GM21825 (cell line): Measurements from ENCODE around the gene GCDH.
"Not testable (repeated sequence)": the region's sequence is repeated elsewhere in the genome, so short reads cannot be mapped to it uniquely, and the experiment has no call there.

Experiments
- ATAC-seq: cut with Tn5 transposase; IDR thresholded peaks from one replicate; pipeline ENCODE4 v1.9.1; 2021; ENCODE audit warnings: mild to moderate bottlenecking, moderate library complexity; ENCODE audit not compliant: unreplicated experiment

Gene GCDH

DNA sequence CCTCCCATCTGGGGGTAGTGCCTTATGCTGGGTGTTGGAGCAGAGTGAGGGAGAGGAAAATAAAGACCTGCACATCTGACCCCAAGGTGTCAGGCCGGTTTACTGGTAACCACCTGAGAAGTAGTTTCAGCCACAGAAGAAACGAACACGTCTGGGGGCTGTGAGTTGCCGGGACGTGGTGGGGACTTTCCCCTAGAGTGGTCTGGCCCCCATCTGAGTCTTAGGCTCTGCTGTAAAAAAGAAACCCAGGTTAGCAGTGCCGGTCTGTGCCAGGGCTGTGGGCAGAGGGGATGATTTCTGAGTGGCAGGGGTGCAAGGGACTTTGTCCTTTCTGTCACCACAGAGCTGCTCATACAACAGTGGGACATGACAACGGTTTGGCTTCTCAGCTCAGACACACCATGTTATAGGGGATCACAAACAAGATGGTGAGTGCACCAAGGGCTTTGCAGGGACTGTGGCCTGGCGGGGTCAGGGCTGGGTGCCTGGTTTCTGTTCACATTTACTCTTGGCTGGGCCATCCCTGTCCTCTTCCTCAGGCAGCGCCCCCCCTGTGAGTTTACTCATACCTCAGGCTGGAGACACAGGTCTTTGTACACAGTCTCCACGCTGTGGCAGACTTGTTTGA is 9.0 kb downstream of the GCDH start:
- ATAC-seq: peak; percentile 61

DNA sequence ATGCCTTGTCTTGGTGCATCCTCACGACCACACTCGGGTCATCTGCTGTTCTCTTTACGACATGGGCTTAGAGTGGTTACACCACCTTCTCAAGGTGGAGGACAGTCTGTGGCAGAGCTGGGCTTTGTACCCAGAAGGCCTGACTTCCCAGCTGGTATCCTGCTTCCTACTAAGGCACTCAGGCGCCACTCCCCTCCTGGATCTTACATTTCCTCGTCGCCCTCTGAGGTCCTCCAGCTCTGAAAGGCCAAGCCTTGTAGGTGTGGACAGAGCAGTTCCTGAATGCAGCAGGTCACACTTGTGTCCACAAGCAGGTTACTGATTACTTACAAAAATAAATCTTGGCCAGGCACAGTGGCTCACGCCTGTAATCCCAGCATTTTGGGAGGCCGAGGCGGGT is 16.2 kb downstream of the GCDH start:
- ATAC-seq: no peak

DNA sequence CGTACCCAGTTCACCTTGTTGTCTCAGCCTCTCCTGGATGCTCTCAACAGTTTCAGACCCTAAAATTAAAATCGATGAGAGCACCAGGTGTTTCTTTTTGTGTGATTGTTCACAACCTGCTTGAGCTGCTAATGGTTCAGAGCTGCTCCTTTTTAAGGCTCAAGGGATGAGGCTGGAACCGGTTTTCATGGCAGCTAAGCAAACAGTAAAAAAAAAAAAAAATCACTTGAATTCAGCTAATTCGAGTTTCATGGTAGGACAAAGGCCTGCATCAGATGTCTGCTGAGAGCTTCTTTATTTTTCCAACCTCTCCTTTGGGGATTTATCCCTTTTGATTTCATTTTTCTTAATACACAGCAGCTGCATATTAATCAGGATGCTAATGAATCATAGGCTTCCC is 21.6 kb downstream of the GCDH start:
- no peak for ATAC-seq

DNA sequence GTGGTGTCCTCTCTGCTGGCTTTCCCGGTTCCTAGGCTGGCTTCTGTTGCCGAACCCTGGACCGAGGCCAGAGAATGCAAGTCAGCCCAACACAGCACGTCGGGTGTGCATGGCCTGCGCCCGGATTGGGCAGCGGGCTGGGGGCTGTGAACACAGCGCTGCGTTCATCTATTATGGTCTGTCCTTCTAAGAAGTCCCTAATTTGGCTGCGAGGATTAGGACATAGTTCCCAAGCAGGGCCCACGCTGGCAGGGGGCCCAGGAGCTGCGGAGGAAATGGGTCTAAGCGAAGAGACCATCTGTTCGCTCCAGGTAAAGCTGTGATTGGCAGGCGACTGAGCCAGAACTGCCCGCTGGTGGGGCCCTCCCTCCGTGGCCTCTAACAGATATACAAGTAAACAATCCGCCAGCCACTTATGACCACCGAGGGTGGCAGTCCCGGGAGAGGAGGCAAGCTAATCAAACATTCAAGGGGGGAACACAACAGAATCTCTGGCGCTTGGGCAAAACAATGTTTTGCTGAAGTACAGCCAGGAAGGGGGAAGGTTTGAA is 22.1 kb downstream of the GCDH start:
- ATAC-seq: no peak

DNA sequence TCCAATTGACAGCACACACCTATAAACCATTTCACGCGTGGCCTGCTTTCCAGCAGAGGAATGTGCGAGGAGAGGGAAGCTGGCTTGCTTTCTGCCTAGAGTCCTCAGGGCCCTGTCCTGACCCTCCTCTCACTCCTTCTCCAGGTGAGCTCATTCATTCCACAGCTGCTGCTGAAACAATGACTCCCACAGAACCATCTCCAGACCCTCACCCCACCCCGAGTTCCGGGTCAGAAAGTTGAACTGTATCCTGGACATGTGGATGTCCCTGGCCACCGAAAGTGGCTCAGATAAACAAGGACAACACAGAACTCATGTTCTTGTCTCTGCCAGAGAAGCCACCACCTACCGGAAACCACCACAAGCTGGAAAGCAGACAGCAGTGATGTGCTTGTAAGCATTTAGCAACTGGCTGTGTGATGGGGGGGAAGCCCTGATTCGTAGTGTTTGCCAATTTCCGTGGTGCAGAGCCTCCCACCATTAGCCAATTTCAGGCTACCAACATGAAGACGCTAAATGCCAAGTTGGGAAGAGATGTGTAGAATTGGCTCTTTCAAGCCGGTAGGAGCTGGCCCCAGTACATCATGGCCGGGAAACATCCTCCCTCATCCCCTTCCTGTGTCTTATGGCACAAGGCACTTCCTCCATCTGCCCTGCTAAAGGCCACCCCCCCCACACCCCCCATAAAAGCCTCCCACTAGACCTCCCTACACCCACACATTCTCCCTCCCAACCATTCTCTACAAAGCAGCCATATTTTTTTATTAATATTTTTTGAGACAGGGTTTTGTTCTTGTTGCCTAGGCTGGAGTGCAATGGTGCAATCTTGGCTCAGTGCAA is 23.1 kb downstream of the GCDH start:
- ATAC-seq: no peak

DNA sequence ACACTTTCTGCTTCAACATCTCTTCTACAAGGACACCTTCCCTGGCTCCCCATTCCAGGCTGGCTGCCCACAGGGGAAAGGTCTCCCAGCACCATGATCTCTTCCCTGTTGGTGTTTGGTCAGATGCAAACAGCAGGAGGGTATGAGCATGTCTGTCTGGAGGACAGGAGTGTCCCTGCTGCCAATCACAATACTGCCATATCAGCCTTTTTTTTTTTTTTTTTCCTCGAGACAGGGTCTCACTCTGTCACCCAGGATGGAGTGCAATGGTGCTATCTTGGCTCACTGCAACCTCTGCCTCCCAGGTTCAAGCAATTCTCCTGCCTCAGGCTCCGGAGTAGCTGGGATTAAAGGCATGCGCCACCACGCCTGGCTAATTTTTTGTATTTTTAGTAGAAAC is 24.9 kb downstream of the GCDH start:
- ATAC-seq: not testable (repeated sequence)

DNA sequence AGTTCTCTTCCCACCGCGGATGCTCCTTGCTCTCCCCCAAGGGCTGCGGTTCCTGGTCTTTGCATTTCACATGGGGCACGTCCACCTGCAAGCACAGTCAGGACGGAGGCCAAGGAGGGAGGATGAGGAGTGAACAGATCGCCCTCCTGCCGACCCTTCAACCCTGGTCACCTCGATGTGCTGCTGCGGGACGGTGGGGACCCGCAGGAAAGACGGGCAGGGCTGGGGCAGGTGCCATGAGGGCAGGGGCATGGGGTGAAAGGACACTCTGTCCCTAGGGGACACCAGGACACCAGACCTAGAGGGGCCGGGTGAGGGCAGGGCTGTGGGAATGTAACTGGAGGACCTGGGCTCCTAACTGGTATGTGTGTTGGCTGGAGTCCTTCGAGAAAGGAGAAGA is 27.3 kb downstream of the GCDH start:
- no peak for ATAC-seq

DNA sequence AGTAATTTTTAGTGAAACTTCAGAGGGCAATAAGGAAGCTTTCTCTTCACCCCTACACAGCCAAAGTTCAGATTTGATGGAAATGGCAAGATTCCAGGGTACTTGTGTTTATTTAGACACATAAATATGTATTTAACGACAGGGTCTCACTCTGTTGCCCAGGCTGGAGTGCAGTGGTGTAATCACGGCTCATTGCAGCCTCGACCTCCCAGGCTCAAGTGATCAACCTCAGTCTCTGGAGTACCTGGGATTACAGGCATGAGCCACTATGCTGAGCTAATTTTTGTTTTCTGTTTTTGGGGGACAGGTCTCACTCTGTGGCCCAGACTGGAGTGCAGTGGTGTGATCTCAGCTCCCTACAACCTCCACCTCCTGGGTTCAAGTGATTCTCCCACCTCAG is 30.1 kb downstream of the GCDH start:
- no peak for ATAC-seq

DNA sequence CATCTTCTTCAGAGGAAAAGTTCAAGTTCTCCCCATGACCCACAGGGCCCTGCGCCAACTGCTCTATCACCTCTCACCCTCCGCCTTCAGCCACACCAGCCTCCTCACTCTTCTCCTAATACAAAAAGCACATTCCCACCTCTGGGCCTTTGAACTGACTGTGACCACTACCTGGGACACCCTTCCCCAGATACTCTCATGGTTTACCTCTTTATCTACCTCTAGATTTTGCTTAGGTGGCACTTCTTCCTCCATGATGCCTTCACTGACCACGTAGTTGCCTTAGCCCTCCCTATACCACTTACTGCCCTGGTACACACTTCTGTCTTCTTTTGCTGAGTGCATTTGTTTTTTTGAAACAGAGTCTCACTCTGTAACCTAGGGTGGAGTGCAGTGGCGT is 32.0 kb downstream of the GCDH start:
- ATAC-seq: no peak

DNA sequence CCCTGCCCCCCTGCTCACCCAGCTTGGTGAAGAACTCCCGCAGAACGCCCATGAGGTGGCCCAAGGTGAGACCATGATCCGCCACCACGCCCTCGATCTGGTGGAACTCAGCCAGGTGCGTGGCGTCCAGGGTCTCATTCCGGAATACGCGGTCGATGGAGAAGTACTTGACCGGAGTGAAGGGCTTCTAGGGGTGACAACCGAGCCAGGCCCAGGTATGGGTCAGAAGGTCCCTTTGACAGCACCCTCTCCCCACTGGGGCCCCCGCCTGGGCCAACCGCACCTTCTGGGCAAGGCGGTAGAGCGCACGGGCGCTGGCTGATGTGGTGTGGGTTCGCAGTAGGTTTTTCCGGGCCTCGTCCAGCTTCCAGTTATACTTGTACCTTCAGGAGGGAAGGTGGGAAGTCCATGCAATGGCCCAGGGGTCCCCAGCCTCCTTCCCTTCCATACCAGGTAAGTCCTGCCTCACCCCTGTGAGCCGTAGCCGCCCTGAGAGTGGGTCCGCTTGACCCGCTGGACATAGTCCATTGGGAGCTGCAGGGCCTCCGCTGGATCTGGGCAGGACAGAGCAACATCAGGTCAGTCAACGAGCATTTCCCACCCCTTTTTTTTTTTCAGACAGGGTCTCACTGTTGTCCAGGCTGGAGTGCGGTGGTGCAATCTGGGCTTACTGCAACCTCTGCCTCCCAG is 33.8 kb downstream of the GCDH start:
- ATAC-seq: no peak

DNA sequence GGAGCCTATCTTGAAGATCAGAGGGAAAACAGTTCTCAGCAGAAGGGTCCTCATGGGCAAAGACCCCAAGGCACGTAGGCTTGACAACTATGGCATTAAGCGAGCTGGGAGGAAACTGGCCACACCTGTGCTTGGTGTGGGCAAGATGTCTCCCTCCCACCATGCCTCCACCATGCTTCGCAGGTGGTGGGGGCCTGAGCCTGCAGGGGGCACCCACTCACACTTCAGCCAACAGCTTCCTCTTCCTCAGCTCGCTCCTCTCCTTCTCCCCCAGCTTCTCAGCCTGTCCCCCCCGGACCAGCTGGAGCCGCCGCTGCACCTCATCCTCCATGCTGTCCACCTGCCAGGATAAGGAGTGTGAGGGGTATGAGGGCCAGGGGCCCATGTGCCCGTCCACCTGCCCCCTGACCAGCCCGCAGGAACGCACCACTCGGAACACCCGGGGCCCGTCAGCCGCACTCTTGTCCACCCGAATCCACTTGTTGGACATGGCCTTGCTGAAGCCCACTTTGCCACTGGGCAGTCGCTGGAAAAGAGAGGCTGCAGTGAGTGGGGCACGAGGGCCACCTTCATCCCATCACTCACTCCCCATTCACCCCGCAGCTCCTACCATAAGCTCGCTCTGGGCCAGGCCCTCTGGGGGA is 39.2 kb downstream of the GCDH start:
- ATAC-seq: no peak

DNA sequence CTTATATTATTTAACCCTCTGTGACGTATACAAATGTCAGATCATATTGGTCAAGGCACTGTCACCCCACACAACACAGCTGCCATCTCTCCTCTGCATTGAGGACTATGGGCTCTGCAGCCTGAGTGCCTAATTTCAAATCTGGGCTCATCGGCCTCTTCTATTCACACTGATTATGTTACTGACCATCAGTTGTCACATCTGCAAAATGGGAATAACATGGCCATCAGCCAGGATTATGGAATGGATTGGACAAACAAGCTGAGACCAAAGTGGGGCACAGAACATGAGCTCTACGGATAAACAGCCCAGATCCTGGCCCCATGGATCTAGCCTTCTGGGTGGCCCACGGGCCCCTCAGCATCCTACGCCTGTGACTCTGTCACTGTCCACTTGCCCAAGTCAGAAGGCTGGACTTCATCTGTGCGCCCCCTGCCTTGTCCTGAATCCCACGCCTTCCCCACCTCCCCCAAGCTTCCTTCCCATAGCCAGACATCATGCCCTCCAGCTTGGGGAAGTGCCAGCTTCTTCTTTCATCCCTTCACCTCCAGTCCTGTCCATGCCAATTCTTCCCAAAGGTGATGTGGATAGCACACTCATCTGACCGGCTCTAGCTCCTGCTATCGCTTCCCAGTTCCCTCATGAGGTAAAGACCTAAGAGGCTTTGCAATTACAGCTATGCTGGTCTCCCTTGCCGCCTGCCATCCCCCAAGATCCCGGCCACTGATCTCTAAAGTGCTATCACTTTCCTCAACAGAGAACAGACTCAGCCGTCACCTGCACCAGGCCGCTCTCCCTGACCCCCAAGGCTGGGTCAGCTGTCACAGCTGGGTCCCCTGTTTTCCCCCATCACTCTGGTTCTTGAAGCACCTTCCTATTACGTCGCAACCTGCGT is 41.7 kb downstream of the GCDH start:
- no peak for ATAC-seq

DNA sequence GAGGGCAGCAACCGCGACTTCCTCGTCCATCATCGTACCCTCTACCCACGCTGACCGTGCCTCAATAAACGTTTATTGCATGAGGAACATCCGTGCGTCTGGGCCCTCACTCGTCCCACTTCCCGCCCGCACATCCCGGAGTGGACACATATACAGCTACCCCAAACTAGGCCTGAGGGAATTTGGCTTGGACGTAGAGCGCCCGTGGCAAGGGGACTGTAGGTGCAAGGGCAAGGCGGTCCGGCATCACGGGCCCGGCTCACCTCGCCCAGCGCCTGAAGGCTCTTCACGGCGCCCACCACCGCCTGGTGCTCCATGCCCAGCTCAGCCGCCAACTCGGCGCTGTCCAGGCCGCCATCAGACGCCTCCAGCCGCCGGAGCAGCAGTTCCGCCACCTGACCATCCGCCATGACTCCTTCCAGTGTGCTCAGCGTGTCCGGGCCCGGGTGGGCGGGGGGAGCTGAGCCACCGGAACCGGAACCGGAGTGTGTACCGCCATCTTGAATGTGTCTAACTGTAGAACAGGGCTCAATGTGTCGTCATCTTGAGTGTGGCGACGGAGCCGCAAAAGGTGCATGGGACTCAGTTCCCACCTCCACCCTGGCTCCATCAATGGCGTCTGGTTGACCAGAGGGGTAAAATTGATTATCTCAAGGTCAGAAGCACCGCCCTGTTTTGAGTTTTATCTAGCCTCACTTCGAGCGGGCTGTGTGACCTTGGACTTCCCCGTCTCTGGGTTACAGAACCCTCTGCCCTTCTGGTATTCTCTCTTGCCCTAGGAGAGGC is 42.5 kb downstream of the GCDH start, which contains the start of gene FARSA:
Gene FARSA (minus strand): TSS at position 425 of the 786 bp plus-strand sequence. CDS start 15 bp downstream, at position 410.
- ATAC-seq: peak; percentile 35

DNA sequence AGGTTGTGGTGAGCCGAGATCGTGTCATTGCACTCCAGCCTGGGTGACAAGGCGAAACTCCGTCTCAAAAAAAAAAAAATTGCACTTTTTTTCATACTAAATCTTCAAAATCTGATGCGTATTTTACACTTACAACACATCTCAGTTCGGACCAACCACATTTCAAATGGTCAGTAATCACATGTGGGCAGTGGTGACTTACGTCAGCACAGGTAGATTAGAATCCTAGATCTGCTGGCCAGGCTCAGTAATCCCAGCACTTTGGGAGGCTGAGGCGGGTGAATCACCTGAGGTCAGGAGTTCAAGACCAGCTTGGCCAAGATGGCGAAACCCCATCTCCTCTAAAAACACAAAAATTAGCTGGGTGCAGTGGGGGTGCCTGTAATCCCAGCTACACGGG is 44.1 kb downstream of the GCDH start:
- no peak for ATAC-seq

DNA sequence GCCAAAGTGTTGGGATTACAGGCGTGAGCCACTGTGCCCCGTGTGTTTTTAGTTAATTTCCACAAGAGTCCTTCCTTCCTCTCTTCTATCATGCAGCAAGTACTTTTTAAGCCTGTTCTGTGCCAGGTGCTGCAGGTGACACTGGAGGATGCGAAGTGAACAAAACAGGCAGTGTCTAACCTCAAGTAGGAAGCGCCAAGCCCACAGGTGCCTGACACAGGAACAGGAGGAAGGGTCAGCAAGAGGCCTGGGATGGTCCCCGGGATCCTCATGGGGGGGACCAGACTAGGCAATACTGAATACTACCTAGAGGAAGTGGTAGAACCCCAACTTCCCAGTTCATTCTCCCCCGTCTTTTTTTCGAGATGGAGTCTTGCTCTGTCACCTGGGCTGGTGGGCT is 45.6 kb downstream of the GCDH start:
- ATAC-seq: no peak

DNA sequence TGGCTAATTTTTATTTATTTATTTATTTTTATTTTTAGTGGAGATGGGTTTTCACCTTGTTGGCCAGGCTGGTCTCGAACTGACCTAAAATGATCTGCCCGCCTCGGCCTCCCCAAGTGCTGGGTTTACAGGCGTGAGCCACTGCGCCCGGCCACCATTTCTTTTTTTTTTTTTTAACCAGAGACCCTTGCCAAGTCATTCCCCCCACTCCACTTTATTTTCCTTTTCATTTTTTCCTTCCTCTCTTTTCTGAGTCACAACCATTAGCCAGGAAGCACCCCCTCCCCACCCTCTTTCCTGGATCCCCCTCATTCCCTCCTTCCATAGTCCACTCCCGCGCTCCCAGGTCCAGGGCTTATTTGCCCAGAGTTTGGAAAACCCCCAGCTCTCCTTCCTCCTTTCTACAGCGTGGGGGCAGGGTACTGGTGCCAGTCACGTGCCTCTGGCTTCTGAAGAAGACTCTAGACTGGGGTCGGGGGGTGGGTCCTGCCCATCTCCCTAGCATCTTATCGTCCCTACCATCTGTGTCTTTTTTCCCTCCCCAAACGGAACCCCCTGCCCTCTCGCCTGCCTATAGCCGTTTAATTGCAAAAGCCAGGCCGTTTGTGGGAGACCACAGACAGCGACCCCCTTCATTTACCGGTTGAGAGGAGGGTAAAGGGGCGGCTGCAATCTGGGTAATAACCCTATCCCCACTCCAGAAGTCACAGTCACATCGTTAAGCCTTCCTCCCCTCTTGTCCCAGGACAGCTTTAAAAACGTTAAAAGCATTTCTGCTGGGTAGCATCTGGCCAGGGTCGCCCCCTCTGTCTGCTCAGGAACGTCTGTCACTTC is 46.4 kb downstream of the GCDH start:
- ATAC-seq: no peak

DNA sequence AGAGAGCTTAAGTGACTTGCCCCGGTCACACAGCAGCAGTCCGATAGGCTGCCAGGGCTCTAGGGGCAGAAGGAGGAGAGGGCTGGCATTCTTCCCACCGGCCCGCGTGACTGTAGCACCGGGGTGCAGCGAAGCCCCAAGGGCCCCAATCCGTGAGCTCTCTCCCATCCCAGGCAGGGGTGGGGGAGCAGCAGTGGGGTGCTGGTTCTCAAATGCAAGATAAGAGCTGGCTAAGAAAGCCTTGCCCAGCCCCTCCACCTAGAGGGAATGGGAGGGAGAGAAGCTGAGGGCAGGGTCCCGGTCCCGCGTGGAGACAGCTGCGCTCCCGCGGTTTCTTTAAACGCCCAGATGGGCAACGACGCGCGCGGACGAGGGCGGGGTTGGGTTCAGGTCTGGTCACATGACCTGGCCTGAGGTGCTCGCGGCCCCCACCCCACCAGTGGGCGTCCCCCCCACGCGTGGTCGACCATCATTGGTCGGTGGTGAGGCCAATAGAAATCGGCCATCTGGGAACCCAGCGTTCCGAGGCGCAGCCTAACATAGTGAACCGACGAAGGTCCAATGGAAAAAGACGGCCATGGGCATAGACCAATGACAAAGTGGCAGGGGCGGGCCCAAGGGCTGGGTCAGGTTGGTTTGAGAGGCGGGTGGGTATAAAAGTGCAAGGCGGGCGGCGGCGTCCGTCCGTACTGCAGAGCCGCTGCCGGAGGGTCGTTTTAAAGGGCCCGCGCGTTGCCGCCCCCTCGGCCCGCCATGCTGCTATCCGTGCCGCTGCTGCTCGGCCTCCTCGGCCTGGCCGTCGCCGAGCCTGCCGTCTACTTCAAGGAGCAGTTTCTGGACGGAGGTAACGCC is 47.2 kb downstream of the GCDH start, which contains the start of gene CALR:
Gene CALR (plus strand): TSS at position 683 of the 852 bp plus-strand sequence. CDS start 71 bp downstream, at position 754.
- ATAC-seq: peak; percentile 80
